GM12801 (cell line): Measurements from ENCODE around the gene SLIT3.

Source experiments
- TF ChIP-seq, protein P1 (sequence below): IDR thresholded peaks from one replicate; pipeline ENCODE4 v1.5.1; 2011; ENCODE audit warnings: control low read depth; ENCODE audit not compliant: insufficient read length; ENCODE audit errors: extremely low read depth

SLIT3 gene

DNA sequence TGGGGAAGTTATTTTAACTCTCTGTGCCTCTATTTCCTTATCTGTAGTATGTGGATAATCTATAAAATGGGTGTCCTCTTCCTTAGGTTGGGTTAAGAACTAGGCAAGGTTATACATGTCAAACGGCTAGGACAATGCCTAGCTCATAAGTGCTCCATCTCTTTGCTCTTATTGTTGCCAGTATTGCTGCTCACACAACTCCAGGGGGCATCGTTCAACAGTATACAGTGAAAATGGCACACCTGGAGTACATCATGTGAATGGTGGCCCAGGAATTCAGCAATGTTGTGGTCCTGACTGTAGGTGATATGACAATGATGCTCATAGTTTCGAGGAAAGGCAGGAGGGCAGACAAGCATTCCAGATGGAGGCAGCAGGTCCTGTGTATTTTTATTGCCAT lies 30.1 kb downstream of the SLIT3 start:
- TF ChIP-seq, protein P1, sequence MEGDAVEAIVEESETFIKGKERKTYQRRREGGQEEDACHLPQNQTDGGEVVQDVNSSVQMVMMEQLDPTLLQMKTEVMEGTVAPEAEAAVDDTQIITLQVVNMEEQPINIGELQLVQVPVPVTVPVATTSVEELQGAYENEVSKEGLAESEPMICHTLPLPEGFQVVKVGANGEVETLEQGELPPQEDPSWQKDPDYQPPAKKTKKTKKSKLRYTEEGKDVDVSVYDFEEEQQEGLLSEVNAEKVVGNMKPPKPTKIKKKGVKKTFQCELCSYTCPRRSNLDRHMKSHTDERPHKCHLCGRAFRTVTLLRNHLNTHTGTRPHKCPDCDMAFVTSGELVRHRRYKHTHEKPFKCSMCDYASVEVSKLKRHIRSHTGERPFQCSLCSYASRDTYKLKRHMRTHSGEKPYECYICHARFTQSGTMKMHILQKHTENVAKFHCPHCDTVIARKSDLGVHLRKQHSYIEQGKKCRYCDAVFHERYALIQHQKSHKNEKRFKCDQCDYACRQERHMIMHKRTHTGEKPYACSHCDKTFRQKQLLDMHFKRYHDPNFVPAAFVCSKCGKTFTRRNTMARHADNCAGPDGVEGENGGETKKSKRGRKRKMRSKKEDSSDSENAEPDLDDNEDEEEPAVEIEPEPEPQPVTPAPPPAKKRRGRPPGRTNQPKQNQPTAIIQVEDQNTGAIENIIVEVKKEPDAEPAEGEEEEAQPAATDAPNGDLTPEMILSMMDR: no peak

GRCh38 chr5:169268019-169268418 lies 32.9 kb downstream of the SLIT3 start:
- TF ChIP-seq, protein P1: no peak

DNA sequence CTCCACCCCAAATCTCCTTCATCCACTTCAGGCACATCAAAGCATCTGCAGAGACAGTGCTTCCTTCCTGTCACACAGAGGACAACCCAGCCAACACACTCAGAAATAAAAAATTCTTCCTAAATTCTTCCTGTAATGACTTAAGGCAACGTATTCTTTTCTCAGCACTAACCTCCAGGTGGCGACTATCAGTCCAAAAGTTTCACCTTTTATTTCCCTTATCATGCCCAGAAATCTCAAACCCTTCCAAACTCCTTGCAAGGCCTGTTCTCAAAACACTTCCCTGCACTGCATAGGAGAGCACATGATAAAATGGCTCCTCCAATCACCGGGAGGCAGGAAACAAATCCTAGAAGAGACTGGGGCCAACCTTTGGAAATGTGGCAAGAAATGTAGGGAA lies 35.1 kb downstream of the SLIT3 start:
- TF ChIP-seq, protein P1: no peak

DNA sequence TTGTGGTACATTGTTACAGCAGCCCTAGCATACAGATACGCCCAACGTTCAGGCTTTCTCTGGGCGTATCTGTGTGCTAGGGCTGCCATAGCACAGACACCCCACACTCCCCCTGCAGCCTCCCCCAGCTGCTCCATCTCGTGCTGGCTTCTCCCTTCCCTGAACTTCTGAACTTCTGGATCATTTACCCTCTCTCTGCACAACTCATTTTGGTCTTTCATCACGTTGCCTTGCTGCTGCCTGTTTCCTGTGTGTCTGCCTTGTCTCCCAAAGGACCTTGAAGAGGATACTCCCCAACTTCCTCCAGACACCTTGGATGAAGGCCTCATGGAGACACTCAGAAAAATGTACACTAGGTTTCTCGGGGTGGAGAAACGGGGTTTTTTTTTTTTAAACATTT lies 37.3 kb downstream of the SLIT3 start:
- TF ChIP-seq, protein P1: no peak

- TF ChIP-seq, protein P1: no peak
Observed at GRCh38 chr5:169260896-169261569, 39.9 kb downstream of the SLIT3 start.

DNA sequence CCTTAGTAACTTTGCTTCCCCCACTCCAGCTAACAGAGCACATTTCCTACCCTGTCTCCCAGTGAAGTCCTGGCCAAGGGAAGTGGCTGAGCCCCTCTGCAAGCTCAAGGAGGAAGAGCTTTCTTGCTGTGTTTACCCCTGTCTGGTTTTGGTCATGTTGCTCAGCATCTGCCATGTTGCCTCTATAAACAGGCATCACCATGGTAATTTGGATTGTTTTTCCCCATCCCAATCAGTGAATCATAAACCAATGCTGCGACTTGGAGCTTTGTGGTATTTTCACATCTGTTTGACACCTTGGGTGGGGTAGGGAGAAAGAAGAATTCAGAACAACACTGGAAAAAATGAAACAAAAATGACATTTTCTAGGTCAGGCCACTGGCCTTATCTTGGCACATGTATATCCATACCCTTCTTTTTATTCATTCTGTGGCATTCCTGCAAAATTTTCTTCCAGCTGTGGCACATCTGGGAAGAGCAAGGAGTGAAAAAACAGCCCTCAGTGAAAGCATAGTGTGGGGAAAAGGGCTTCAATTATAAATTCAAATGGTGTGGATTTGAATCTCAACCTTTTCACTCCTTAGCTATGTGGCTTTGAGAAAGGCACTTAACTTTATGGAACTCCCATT lies 42.5 kb downstream of the SLIT3 start:
- TF ChIP-seq, protein P1: no peak

- TF ChIP-seq, protein P1: no peak
Observed at GRCh38 chr5:169256191-169256590, 44.7 kb downstream of the SLIT3 start.
